Eye (tissue), 1 donor: Measurements from ENCODE around the gene CBX6.

Experiments used
- DNase-seq: peaks from one replicate; pipeline ENCODE4 v3.0.0-alpha.2; 2015

The CBX6 gene

GRCh38 chr22:38817196-38817595 lies 54.8 kb downstream of the CBX6 start:
- no peak for DNase-seq

GRCh38 chr22:38815842-38816241 lies 56.2 kb downstream of the CBX6 start:
- DNase-seq = no peak
